GM12878 (cell line): ENCODE data around the gene TSHZ2. TPM values are rescaled to one million over a fixed set of nuclear protein-coding genes. Genes with fewer than 3 reads are reported as not detected.

Experiments used
- ATF7 ChIP-seq: fragments of 450-650 bp; IDR thresholded peaks from 2 replicates; pipeline ENCODE4 v1.6.1; 2016; ENCODE audit warnings: low read depth, mild to moderate bottlenecking
- BRCA1 ChIP-seq: IDR thresholded peaks from 2 replicates; pipeline ENCODE4 v1.6.1; 2011; ENCODE audit warnings: low read depth, low read length, improper control_type of control experiment
- CHD4 ChIP-seq: fragments of 200-600 bp; sonication (generic); IDR thresholded peaks from 2 replicates; pipeline ENCODE4 v1.6.1; 2016; ENCODE audit warnings: mild to moderate bottlenecking
- CREM ChIP-seq: IDR thresholded peaks from 2 replicates; pipeline ENCODE4 v1.6.1; 2014; ENCODE audit warnings: antibody characterized with exemption, low read depth
- DPF2 ChIP-seq: fragments of 450-650 bp; IDR thresholded peaks from 2 replicates; pipeline ENCODE4 v1.6.1; 2017; ENCODE audit warnings: mild to moderate bottlenecking
- FOXM1 ChIP-seq: IDR thresholded peaks from 2 replicates; pipeline ENCODE4 v1.6.1; 2012; ENCODE audit warnings: low read depth, mild to moderate bottlenecking, inconsistent platforms, low read length, moderate library complexity
- HDAC6 ChIP-seq: fragments of 200-600 bp; sonication (generic); IDR thresholded peaks from one replicate; pipeline ENCODE4 v1.8.0; 2017; ENCODE audit warnings: antibody characterized with exemption; ENCODE audit not compliant: unreplicated experiment
- IKZF1 ChIP-seq: fragments of 450-650 bp; conservative IDR thresholded peaks from 2 replicates; pipeline ENCODE4 v1.6.1; 2017; ENCODE audit warnings: antibody characterized with exemption, mild to moderate bottlenecking
- IKZF2 ChIP-seq, 2 experiments: fragments of 450-650 bp; IDR thresholded peaks; 2 replicates each; pipeline ENCODE4 v1.6.1; 2017; ENCODE audit warnings: mild to moderate bottlenecking in 2 of 2, moderate library complexity in 2 of 2
- IRF4 ChIP-seq: IDR thresholded peaks from 2 replicates; pipeline ENCODE4 v1.6.1; 2011; ENCODE audit warnings: low read depth, low read length
- KLF5 ChIP-seq: fragments of 450-650 bp; IDR thresholded peaks from 2 replicates; pipeline ENCODE4 v1.6.1; 2014; ENCODE audit warnings: mild to moderate bottlenecking; ENCODE audit not compliant: partially characterized antibody
- MEF2B ChIP-seq: fragments of 450-650 bp; IDR thresholded peaks from 2 replicates; pipeline ENCODE4 v1.6.1; 2018; ENCODE audit warnings: mild to moderate bottlenecking, moderate library complexity; ENCODE audit not compliant: partially characterized antibody, poor library complexity, severe bottlenecking
- MYB ChIP-seq: fragments of 150-350 bp; IDR thresholded peaks from 2 replicates; pipeline ENCODE4 v1.6.1; 2014; ENCODE audit warnings: mild to moderate bottlenecking, low read depth, low read length, borderline replicate concordance
- NBN ChIP-seq: fragments of 450-650 bp; IDR thresholded peaks from 2 replicates; pipeline ENCODE4 v1.6.1; 2016
- NFYA ChIP-seq: IDR thresholded peaks from 2 replicates; pipeline ENCODE4 v1.6.1; 2011; ENCODE audit warnings: low read depth, mild to moderate bottlenecking, low read length, improper control_type of control experiment, borderline replicate concordance
- NR2F1 ChIP-seq: fragments of 450-650 bp; conservative IDR thresholded peaks from 2 replicates; pipeline ENCODE4 v1.6.1; 2017; ENCODE audit warnings: mild to moderate bottlenecking
- POLR2AphosphoS2 ChIP-seq: IDR thresholded peaks from 2 replicates; pipeline ENCODE4 v1.6.1; 2011; ENCODE audit warnings: low read depth, mild to moderate bottlenecking, low read length, improper control_type of control experiment, moderate library complexity
- SPI1 ChIP-seq: IDR thresholded peaks from 2 replicates; pipeline ENCODE4 v1.6.1; 2011; ENCODE audit warnings: low read depth, mild to moderate bottlenecking, low read length, moderate library complexity, borderline replicate concordance; ENCODE audit not compliant: insufficient read depth
- STAT3 ChIP-seq: IDR thresholded peaks from 2 replicates; pipeline ENCODE4 v1.6.1; 2011; ENCODE audit warnings: low read depth, low read length, improper control_type of control experiment
- TCF7 ChIP-seq: IDR thresholded peaks from 2 replicates; pipeline ENCODE4 v1.6.1; 2014; ENCODE audit warnings: antibody characterized with exemption, borderline replicate concordance
- YBX1 ChIP-seq: fragments of 450-650 bp; IDR thresholded peaks from 2 replicates; pipeline ENCODE4 v1.6.1; 2016; ENCODE audit warnings: antibody characterized with exemption
- ZNF217 ChIP-seq: fragments of 450-650 bp; IDR thresholded peaks from 2 replicates; pipeline ENCODE4 v1.6.1; 2017; ENCODE audit warnings: antibody characterized with exemption, mild to moderate bottlenecking
- ZNF274 ChIP-seq: IDR thresholded peaks from one replicate; pipeline ENCODE4 v1.8.0; 2011; ENCODE audit not compliant: insufficient read length, insufficient read depth
- ZNF622 ChIP-seq: fragments of 450-650 bp; IDR thresholded peaks from 2 replicates; pipeline ENCODE4 v1.6.1; 2017; ENCODE audit warnings: mild to moderate bottlenecking, inconsistent platforms
- polyA plus RNA-seq, 11 experiments: library from polyadenylated mRNA; depleted of rRNA in 4 of 11; unstranded in 6 of 11; stranded (reverse) in 5 of 11; fragments of >200 nt; fragmentation: Nextera tagmentation in 4 of 11; fragmentation: Illumina TruSeq in 1 of 11; extraction: Ambion mirVana in 4 of 11; extraction: Trizol in 1 of 11; gene quantifications; 1 replicate in 1 of 11; 2 replicates in 10 of 11; pipeline versions ENCODE4 v1.2.1 to v1.2.3, GENCODE V29; 2011 to 2016; ENCODE audit warnings: inconsistent platforms in 2 of 11, missing spikeins in 2 of 11, low read depth in 1 of 11
- total RNA-seq, 4 experiments: library from RNA; depleted of rRNA in 3 of 4; stranded (reverse); fragments of >200 nt in 3 of 4; fragmentation: Illumina TruSeq in 1 of 4; extraction: Trizol in 1 of 4; gene quantifications; 2 replicates each; pipeline versions ENCODE4 v1.2.1 to v1.2.3, GENCODE V29; 2013 to 2021
- TF ChIP-seq, protein P1 (sequence below): fragments of 450-650 bp; IDR thresholded peaks from 2 replicates; pipeline ENCODE4 v1.6.1; 2016; ENCODE audit warnings: mild to moderate bottlenecking, moderate library complexity, borderline replicate concordance
- TF ChIP-seq, protein P2 (sequence below): IDR thresholded peaks from 2 replicates; pipeline ENCODE4 v1.6.1; 2011; ENCODE audit warnings: low read depth, mild to moderate bottlenecking, low read length, moderate library complexity, borderline replicate concordance; ENCODE audit errors: extremely low read depth
- TF ChIP-seq, protein P3 (sequence below): fragments of 450-650 bp; IDR thresholded peaks from 2 replicates; pipeline ENCODE4 v1.6.1; 2014; ENCODE audit warnings: mild to moderate bottlenecking
- TF ChIP-seq, protein P4 (sequence below): IDR thresholded peaks from 2 replicates; pipeline ENCODE4 v1.6.1; 2011; ENCODE audit warnings: borderline replicate concordance, low read depth, mild to moderate bottlenecking, moderate library complexity, mixed read lengths, low read length; ENCODE audit not compliant: insufficient read depth; ENCODE audit errors: extremely low read length

The TSHZ2 gene
- total and polyA plus RNA-seq, 10 of the 15 experiments (the other 5 are each of a cell fraction or from before 2014, with no cell fraction given) = 0.01 to 0.86 (median 0.13) TPM; not detected in 2

DNA sequence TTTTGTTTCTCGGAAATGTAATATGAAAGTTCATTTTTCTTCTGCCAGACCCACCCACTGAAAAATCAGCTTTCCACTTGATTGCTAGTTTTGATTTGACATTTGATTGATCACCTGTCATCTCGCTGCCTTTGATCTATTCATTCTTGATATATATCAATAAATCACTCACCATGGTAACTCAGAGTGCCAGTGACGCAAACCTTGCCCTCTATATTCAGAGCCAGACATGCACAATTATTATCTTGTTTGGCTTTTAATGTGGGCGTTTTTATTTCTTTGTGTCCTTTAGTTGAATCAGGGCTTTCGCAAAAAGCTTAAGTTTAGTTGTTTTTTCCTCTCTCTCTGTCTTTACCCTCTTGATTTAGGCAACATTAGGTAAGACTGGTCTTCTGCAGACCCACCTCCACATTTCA lies 2.0 kb downstream of the TSHZ2 start (continued):
- no peak for TF ChIP-seq NBN
- TF ChIP-seq KLF5 = no peak
- TF ChIP-seq DPF2 = peak; percentile 88
- no peak for TF ChIP-seq ZNF622
- TF ChIP-seq ATF7 = peak; percentile 73; the same call in 1 of the 2 replicates
- TF ChIP-seq, protein P1, sequence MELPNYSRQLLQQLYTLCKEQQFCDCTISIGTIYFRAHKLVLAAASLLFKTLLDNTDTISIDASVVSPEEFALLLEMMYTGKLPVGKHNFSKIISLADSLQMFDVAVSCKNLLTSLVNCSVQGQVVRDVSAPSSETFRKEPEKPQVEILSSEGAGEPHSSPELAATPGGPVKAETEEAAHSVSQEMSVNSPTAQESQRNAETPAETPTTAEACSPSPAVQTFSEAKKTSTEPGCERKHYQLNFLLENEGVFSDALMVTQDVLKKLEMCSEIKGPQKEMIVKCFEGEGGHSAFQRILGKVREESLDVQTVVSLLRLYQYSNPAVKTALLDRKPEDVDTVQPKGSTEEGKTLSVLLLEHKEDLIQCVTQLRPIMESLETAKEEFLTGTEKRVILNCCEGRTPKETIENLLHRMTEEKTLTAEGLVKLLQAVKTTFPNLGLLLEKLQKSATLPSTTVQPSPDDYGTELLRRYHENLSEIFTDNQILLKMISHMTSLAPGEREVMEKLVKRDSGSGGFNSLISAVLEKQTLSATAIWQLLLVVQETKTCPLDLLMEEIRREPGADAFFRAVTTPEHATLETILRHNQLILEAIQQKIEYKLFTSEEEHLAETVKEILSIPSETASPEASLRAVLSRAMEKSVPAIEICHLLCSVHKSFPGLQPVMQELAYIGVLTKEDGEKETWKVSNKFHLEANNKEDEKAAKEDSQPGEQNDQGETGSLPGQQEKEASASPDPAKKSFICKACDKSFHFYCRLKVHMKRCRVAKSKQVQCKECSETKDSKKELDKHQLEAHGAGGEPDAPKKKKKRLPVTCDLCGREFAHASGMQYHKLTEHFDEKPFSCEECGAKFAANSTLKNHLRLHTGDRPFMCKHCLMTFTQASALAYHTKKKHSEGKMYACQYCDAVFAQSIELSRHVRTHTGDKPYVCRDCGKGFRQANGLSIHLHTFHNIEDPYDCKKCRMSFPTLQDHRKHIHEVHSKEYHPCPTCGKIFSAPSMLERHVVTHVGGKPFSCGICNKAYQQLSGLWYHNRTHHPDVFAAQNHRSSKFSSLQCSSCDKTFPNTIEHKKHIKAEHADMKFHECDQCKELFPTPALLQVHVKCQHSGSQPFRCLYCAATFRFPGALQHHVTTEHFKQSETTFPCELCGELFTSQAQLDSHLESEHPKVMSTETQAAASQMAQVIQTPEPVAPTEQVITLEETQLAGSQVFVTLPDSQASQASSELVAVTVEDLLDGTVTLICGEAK = no peak
- TF ChIP-seq MYB = no peak
- no peak for TF ChIP-seq POLR2AphosphoS2
- no peak for TF ChIP-seq SPI1
- TF ChIP-seq TCF7 = peak; percentile 90
- TF ChIP-seq IKZF2 (IDR thresholded peaks at IDR 0.05) = 0 out of 4 replicates have a peak, but pooled peaks of 1 of the 2 experiments have one; percentile 5
- no peak for TF ChIP-seq CHD4
- 0 out of 2 replicates have a peak, but pooled peaks have one; percentile 42 for TF ChIP-seq ZNF217
- no peak for TF ChIP-seq FOXM1
- 0 out of 2 replicates have a peak, but pooled peaks have one; percentile 18 for TF ChIP-seq IKZF1
- no peak for TF ChIP-seq HDAC6
- TF ChIP-seq, protein P2, sequence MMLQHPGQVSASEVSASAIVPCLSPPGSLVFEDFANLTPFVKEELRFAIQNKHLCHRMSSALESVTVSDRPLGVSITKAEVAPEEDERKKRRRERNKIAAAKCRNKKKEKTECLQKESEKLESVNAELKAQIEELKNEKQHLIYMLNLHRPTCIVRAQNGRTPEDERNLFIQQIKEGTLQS = no peak
- TF ChIP-seq IRF4 = peak; percentile 37; the same call in 1 of the 2 replicates
- 0 out of 2 replicates have a peak, but pooled peaks have one; percentile 18 for TF ChIP-seq NR2F1
- TF ChIP-seq CREM = no peak
- no peak for TF ChIP-seq NFYA
- TF ChIP-seq BRCA1 = no peak
- TF ChIP-seq, protein P3, sequence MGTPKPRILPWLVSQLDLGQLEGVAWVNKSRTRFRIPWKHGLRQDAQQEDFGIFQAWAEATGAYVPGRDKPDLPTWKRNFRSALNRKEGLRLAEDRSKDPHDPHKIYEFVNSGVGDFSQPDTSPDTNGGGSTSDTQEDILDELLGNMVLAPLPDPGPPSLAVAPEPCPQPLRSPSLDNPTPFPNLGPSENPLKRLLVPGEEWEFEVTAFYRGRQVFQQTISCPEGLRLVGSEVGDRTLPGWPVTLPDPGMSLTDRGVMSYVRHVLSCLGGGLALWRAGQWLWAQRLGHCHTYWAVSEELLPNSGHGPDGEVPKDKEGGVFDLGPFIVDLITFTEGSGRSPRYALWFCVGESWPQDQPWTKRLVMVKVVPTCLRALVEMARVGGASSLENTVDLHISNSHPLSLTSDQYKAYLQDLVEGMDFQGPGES = no peak
- TF ChIP-seq, protein P4, sequence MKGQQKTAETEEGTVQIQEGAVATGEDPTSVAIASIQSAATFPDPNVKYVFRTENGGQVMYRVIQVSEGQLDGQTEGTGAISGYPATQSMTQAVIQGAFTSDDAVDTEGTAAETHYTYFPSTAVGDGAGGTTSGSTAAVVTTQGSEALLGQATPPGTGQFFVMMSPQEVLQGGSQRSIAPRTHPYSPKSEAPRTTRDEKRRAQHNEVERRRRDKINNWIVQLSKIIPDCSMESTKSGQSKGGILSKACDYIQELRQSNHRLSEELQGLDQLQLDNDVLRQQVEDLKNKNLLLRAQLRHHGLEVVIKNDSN = no peak
- TF ChIP-seq YBX1 = no peak
- no peak for TF ChIP-seq ZNF274
- TF ChIP-seq STAT3 = peak; percentile 91; the same call in 1 of the 2 replicates
- TF ChIP-seq MEF2B = no peak
